Left ventricle myocardium inferior (tissue), 1 donor: ENCODE results near the gene PWWP2B. TPM values are rescaled to one million over a fixed set of nuclear protein-coding genes. Genes with fewer than 3 reads are reported as not detected.

Source experiments
- DNase-seq: peaks from one replicate; pipeline ENCODE4 v3.0.0-alpha.2; 2020
- H3K27ac ChIP-seq: fragments of 200-600 bp; replicated peaks from 2 replicates; pipeline ENCODE4 v1.8.0; 2021
- H3K27me3 ChIP-seq: fragments of 200-600 bp; 2 replicates; pipeline ENCODE4 v1.8.0; 2021; ENCODE audit warnings: low read depth
- H3K36me3 ChIP-seq: fragments of 200-600 bp; 2 replicates; pipeline ENCODE4 v1.8.0; 2021
- H3K4me1 ChIP-seq: fragments of 200-600 bp; 2 replicates; pipeline ENCODE4 v1.8.0; 2021
- H3K4me3 ChIP-seq: fragments of 200-600 bp; 2 replicates; pipeline ENCODE4 v1.8.0; 2021; ENCODE audit warnings: mild to moderate bottlenecking, moderate library complexity
- H3K9me3 ChIP-seq: fragments of 200-600 bp; replicated peaks from 2 replicates; pipeline ENCODE4 v1.8.0; 2021
- intact Hi-C: fragments of 100-400 bp; cut with micrococcal nuclease; formaldehyde crosslinking; loops from one replicate; pipeline ENCODE4 v1.11.0; 2022
- total RNA-seq: library from RNA; stranded (reverse); fragmentation: NEBNext Ultra II Directional; extraction: Animal tissue kit (Norgen Biotek cat#: 25700); gene quantifications from one replicate; pipeline ENCODE4 v1.2.1, GENCODE V29; 2021
- TF ChIP-seq, protein P1 (sequence below): fragments of 200-600 bp; IDR thresholded peaks from 2 replicates; pipeline ENCODE4 v1.8.0; 2021; ENCODE audit warnings: antibody characterized with exemption, mild to moderate bottlenecking, borderline replicate concordance
- donor health status: DM: no; HTN: yes; CAD: no; lungs with severe emphysema.

The PWWP2B gene
- total RNA-seq, 1 donor from 2014 or later: 17.2 TPM

DNA sequence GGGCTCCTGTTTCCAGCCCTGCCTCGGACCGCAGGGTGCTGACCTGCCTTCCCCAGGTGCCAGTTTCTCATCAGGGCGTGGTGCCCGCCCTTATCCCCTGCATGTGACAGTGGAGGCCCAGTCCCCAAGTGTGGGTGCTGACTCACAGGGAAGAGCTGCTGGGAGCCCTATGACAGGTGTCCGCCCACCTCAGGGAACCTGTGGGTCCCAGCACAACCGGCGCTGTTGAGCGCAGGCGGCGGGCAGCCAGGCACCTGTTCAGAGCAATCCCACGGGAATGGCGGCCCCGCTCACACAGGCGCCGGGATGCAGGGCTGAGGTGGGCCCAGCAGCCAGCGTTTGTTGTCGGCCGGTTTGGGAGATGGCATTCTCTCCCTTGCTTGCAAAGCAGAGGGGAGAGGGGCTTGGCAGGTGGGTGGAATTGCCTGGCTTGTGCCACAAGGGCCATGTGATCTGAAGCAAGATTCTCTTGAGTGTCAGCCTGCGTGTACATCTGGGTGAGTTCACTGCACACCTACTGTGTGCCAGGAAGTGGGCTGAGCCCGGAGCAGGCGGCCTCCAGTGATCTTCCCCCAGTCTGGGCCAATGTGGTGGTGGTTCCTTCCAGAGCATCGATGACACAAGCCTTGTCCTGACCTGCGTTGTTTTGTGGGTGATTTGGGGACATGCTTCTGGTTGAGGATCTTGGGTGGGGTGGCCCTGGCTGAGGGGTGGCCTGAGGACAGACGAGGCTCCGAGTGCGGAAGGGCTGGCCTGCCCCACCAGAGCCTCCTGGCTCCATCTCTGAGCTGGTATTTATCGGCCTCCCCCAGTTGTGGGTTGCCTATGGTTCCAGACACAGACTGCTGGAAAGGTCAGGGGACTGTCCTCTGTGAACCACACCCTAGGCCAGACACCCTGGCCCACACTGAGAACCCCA lies 2.4 kb downstream of the PWWP2B start:
- Histone ChIP-seq H3K27ac (peak overlapping the region; percentile 98), H3K36me3 (no peaks in the 10 kb centered on the region), H3K4me3 (no peak overlapping the region), H3K9me3 (no peaks in the 10 kb centered on the region), H3K27me3 (no peaks in the 10 kb centered on the region), H3K4me1 (peaks cover 69% of the 10 kb centered on the region)
- TF ChIP-seq, protein P1, sequence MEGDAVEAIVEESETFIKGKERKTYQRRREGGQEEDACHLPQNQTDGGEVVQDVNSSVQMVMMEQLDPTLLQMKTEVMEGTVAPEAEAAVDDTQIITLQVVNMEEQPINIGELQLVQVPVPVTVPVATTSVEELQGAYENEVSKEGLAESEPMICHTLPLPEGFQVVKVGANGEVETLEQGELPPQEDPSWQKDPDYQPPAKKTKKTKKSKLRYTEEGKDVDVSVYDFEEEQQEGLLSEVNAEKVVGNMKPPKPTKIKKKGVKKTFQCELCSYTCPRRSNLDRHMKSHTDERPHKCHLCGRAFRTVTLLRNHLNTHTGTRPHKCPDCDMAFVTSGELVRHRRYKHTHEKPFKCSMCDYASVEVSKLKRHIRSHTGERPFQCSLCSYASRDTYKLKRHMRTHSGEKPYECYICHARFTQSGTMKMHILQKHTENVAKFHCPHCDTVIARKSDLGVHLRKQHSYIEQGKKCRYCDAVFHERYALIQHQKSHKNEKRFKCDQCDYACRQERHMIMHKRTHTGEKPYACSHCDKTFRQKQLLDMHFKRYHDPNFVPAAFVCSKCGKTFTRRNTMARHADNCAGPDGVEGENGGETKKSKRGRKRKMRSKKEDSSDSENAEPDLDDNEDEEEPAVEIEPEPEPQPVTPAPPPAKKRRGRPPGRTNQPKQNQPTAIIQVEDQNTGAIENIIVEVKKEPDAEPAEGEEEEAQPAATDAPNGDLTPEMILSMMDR: no peak
- DNase-seq: peak; percentile 15
- intact Hi-C loops: no loop called here

DNA sequence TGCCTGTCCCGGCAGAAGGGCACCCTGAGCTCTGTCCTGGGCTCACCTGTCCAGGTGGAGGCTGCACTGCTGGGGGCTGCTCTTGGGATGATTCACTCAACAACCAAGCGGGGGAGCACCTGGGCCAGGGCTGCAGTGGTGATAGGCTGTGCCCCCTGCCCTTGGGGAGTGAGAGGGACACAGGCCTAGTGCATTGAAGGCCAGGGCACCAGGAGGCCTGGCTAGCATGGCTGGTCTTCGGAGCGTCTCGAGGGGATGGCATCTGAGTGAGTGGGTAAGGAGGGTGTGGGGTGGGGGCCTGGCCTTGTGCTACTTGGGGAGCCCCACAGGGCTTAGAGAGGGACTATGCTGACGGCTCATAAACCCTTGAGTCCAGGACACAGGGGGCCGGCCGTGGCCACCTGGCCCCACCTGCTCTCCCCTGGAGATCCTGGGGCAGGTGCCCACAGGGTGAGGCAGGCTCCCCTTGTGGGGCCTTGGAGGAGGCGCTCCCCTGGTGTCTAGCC lies 3.1 kb downstream of the PWWP2B start:
- TF ChIP-seq, protein P1: no peak
- Histone ChIP-seq H3K4me1 (peaks cover 67% of the 10 kb centered on the region), H3K9me3 (no peaks in the 10 kb centered on the region), H3K36me3 (peaks cover 4% of the 10 kb centered on the region), H3K4me3 (no peak overlapping the region), H3K27ac (peak overlapping the region; percentile 83), H3K27me3 (no peaks in the 10 kb centered on the region)
- intact Hi-C loops: no loop called here
- peak; percentile 13 for DNase-seq

DNA sequence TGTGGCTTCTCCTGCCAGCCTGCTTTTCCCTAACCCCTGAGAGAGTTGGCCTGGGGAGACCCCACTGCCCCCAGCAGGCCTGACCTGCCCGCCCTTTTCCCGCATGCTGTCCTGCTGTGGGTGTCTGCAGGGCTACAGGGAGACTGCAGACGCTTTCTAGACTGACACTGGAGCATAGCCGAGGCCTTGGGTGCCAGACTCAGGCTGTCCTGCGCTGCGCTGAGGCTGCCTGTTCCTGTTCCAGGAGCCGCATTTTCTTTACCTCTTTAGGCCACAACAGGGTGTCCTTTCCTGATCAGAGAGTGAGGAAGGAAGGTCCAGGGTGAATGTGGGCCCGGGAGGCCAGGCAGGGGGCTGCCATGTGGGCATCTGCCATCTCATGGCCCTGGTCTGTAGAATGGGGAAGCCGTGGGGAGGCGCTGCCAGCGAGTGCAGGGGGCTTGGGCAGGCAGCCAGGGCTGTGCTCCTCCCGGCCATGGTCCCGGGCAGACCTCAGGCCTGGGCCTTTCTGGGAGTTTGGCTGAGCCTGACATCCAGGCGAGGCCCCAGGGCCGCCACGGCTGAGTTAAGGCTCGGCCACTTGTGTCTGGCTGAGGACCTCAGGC lies 3.6 kb downstream of the PWWP2B start:
- TF ChIP-seq, protein P1: no peak
- peaks cover 10% of the 10 kb centered on the region for H3K36me3 ChIP-seq
- DNase-seq: no peak
- peaks cover 61% of the 10 kb centered on the region for H3K4me1 ChIP-seq
- no peaks in the 10 kb centered on the region for H3K27me3 ChIP-seq
- intact Hi-C loops: no loop called here
- H3K27ac ChIP-seq: peak overlapping the region; percentile 83
- peak overlapping the region; percentile 25 for H3K4me3 ChIP-seq
- H3K9me3 ChIP-seq: no peaks in the 10 kb centered on the region

- peak; percentile 33 for DNase-seq
- intact Hi-C loops: no loop called here
- TF ChIP-seq, protein P1: no peak
- H3K4me1 ChIP-seq: peaks cover 54% of the 10 kb centered on the region
- H3K36me3 ChIP-seq: peaks cover 19% of the 10 kb centered on the region
- no peak overlapping the region for H3K4me3 ChIP-seq
- no peaks in the 10 kb centered on the region for H3K27me3 ChIP-seq
- H3K27ac ChIP-seq: peak overlapping the region; percentile 83
- no peaks in the 10 kb centered on the region for H3K9me3 ChIP-seq
Measured at GRCh38 chr10:132401401-132402118, 4.6 kb downstream of the PWWP2B start.

DNA sequence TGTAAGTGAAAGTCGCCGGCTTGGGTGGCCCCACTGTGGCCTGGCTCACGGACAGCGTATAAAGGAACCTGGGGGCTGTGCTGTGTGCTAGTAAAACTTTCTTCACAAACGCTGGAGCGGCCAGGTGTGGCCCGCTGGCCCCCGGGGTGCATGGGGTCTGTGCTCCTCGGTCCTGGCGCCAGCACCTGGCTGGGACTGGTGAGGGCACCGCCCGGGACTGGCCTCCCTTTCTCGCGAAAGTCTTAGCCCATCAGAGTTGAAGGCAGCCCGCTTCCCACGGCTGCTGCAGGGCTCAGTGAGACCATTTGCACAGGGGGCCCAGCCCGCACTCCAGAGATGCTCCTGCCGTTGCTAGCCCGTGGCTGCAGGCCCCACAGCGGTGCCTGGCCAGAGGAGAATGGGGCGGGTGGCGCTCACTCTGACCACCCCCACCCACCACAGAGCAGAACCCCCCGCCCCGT lies 5.8 kb downstream of the PWWP2B start:
- H3K4me3 ChIP-seq: no peak overlapping the region
- DNase-seq: peak; percentile 12
- H3K9me3 ChIP-seq: no peaks in the 10 kb centered on the region
- intact Hi-C loops: no loop called here
- H3K27ac ChIP-seq: no peak overlapping the region
- H3K36me3 ChIP-seq: peaks cover 19% of the 10 kb centered on the region
- H3K4me1 ChIP-seq: peaks cover 57% of the 10 kb centered on the region
- no peaks in the 10 kb centered on the region for H3K27me3 ChIP-seq
- TF ChIP-seq, protein P1: no peak
